GM12801 (cell line): ENCODE results near the gene PHTF1.

Source experiments
- CTCF ChIP-seq: IDR thresholded peaks from one replicate; pipeline ENCODE4 v1.5.1; 2011; ENCODE audit warnings: control low read depth; ENCODE audit not compliant: insufficient read length; ENCODE audit errors: extremely low read depth

The PHTF1 gene

GRCh38 chr1:113769601-113769970, 10.3 kb upstream of the PHTF1 start:
- TF ChIP-seq CTCF: no peak

- no peak for TF ChIP-seq CTCF
Measured at GRCh38 chr1:113768916-113769600, 9.8 kb upstream of the PHTF1 start.

- TF ChIP-seq CTCF: no peak
Measured at GRCh38 chr1:113765306-113766230, 6.3 kb upstream of the PHTF1 start.

- TF ChIP-seq CTCF: no peak
Measured at GRCh38 chr1:113763661-113764060, 4.4 kb upstream of the PHTF1 start.

GRCh38 chr1:113761937-113762336, 2.7 kb upstream of the PHTF1 start:
- TF ChIP-seq CTCF: no peak

- no peak for TF ChIP-seq CTCF
Measured at GRCh38 chr1:113760102-113761080, 1.1 kb upstream of the PHTF1 start.
